Measurements from ENCODE around the gene LAMA5.

The LAMA5 gene

DNA sequence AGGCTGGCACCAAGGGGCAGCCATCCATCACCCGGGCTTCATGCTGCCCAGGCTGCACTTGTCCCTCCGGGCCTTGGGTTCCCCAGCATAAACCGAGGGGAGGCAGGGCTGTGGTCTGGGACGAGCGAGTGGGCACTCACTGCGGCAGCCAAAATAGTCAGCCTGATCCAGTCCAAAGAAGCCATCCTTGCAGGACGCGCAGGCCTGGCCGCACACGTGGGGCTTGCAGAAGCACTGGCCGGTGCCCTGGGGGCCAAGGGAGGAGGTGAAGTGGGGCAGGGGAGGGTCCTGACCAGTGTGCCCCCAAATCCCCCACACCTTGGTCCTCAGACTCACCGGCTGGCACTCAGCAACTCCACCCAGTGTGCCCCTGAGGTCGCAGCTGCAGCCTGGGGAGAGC lies 32.2 kb downstream of the LAMA5 start:
- Mint-ChIP-seq H3K9me3 (no peaks in the 10 kb centered on the region), H3K4me1 (ENCODE audit: low read depth) (no peaks in the 10 kb centered on the region), H3K27ac (no peak overlapping the region), H3K4me3 (no peak overlapping the region), H3K27me3 (ENCODE audit: low read depth) (no peaks in the 10 kb centered on the region), H3K36me3 (ENCODE audit: low read depth) (no peaks in the 10 kb centered on the region)
- no peak for DNase-seq (ENCODE audit: low spot score)

DNA sequence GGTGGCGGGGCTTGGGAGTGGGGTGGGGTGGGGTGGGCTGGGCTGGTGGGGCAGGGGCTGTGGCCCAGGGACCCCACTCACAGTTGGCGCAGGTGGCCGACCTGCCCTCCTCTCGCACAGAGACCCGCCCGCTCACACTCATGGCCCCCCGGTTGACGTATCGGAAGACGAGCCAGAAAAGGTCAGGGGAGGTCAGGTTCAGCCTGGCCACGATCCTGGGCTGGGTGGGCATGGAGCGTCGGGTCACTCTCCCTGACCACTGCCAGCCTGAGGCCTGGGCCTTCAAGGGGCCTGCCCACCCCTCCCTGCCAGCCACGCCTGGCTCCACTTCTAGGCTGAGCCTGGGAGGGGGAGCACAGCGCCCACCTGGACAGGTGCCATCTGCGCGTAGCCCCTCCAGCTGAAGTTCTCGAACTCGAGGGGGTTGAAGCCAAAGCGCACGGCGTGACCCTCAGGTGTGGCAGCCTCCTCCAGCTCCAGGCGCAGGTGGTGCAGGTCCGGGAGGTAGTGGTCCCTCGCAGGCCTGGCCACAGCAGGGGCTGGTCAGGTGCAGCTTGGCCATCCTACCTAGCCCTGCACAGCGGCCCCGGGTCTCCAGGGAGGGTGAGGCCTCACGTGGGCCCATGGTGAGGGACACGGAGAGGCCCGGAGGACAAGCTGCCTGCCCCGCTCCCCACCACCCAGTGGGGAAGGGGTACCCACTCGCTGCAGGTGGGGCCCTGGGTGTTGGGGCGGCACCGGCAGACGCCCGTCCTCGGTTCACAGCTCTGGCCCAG lies 33.1 kb downstream of the LAMA5 start:
- H3K4me1 Mint-ChIP-seq (ENCODE audit: low read depth), result no peaks in the 10 kb centered on the region
- H3K9me3 Mint-ChIP-seq, result no peaks in the 10 kb centered on the region
- H3K27ac Mint-ChIP-seq, result no peak overlapping the region
- H3K27me3 Mint-ChIP-seq (ENCODE audit: low read depth), result no peaks in the 10 kb centered on the region
- no peak overlapping the region for H3K4me3 Mint-ChIP-seq
- H3K36me3 Mint-ChIP-seq (ENCODE audit: low read depth), result no peaks in the 10 kb centered on the region
- DNase-seq (ENCODE audit: low spot score), result no peak

DNA sequence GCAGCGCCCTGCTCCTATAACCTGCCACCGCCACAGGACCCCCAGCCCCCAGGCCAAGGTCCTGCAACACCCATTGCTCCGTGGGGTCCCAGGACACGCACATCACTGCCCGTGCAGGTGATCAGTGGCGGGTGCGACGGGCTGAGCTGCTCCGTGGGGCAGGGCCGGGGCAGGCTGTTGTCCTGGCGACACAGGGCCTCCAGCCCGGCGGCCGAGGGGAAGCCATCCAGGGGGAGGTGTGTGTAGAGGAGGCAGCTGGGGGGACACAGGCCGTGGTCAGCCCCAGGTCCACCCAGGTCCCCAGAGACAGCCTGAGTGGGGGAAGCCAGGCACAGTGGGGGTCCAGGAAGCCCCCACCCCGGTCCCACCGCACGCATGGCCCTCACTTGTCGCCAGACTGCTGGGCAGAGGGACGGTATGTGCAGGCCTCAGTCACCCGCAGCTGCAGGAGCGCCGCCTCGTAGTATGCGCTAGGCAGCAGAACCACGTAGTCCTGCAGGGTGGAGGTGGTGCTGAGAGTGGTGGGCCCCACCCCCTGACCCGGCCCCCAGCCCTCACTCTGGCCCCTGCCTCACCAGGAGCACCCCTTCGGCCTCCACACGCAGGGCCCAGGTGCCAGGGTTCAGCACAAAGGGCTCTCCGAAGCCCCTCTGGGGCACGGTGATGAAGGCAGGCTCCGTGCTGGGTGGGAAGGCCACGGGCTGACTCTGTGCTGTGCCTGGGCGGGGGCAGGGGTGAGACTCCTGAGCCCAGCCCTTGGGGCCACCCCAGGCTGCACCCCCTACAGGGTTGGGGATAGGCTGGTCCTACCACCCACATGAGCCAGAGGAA lies 33.9 kb downstream of the LAMA5 start:
- H3K9me3 Mint-ChIP-seq, result no peaks in the 10 kb centered on the region

DNA sequence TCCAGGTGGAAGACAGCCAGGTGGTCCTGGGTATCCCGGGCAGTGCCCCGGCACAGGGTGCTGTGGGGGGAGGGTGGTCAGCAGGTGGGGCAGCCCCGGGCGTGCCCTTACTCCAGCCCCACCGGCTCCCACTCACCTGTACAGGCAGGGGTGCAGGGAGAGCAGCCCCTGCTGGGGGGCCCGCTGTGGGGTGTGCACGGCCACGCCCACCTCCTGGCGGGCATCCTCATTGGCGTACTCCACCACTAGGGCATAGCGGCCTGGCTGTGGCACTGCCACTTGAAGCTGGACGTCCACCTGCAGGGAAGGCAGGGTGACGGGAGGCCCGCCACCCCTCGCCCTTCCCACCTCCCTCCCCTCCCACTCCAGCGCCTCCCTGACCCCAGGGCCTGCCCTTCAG lies 34.7 kb downstream of the LAMA5 start:
- Mint-ChIP-seq H3K4me1 (ENCODE audit: low read depth) (no peaks in the 10 kb centered on the region), H3K27ac (no peak overlapping the region), H3K27me3 (ENCODE audit: low read depth) (no peaks in the 10 kb centered on the region), H3K4me3 (no peak overlapping the region), H3K9me3 (no peaks in the 10 kb centered on the region), H3K36me3 (ENCODE audit: low read depth) (no peaks in the 10 kb centered on the region)
- DNase-seq (ENCODE audit: low spot score), result no peak

More for the DNA sequence above, 33.9 kb downstream of the LAMA5 start:
- Mint-ChIP-seq H3K4me3 (no peak overlapping the region), H3K36me3 (ENCODE audit: low read depth) (no peaks in the 10 kb centered on the region), H3K27ac (no peak overlapping the region), H3K27me3 (ENCODE audit: low read depth) (no peaks in the 10 kb centered on the region), H3K4me1 (ENCODE audit: low read depth) (no peaks in the 10 kb centered on the region)
- DNase-seq (ENCODE audit: low spot score), result no peak

DNA sequence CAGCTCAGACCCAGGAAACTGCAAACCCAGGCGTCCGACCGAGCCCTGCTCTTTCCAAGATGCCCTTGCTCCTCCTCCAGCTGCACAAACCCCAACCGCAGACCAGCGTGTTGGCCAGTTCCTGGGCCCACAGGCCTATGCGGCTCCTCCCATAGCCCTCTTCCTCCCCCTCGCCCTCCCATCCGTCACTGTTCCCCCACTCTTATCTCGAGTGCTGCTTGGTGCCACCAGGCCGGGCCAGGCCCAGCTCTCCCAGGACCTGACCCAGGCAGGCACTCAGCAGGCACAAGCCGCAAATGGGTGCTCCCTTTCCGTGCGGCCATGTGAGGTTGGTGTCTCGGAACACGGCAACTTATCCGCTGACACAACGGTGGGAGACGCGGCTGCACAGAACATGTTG lies 35.8 kb downstream of the LAMA5 start:
- Mint-ChIP-seq H3K27ac (no peak overlapping the region), H3K27me3 (ENCODE audit: low read depth) (no peaks in the 10 kb centered on the region), H3K9me3 (no peaks in the 10 kb centered on the region), H3K4me3 (no peak overlapping the region), H3K36me3 (ENCODE audit: low read depth) (no peaks in the 10 kb centered on the region), H3K4me1 (ENCODE audit: low read depth) (no peaks in the 10 kb centered on the region)
- no peak for DNase-seq (ENCODE audit: low spot score)

DNA sequence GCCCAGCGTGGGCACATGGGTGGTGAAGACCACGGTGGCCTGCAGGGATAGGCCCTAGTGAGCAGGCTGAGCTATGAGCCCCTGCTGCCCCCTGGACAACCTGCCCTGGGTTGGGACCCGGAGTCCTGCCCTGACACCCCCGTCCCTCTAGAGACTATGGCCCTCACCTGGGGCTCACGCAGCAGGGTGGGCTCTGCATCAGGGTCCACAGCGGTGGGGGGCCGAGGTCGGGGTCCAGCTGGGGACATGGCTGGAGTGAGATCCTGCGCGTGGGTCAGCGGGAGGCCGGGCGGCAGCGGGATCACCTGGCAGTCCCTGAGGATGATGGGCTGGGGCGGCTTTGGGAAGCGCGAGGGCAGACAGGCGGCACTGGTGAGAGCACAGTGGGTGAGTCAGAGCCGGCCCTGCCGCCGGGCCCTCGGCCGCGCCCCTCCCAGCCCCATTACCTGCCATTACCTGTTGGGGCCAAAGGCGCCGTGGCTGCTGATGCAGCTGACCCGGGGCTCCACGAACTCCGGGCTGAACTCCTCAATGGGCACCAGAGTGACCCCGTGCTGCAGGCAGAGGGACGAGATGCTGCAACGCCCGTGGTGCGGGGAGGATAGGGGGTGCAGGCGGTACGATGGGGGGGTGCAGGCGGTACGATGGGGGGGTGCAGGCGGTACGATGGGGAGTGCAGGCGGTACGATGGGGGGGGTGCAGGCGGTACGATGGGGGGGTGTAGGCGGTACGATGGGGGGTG lies 36.4 kb downstream of the LAMA5 start:
- Mint-ChIP-seq H3K27me3 (ENCODE audit: low read depth) (no peaks in the 10 kb centered on the region), H3K36me3 (ENCODE audit: low read depth) (no peaks in the 10 kb centered on the region), H3K4me3 (no peak overlapping the region), H3K9me3 (no peaks in the 10 kb centered on the region), H3K27ac (no peak overlapping the region), H3K4me1 (ENCODE audit: low read depth) (no peaks in the 10 kb centered on the region)
- DNase-seq (ENCODE audit: low spot score), result no peak

DNA sequence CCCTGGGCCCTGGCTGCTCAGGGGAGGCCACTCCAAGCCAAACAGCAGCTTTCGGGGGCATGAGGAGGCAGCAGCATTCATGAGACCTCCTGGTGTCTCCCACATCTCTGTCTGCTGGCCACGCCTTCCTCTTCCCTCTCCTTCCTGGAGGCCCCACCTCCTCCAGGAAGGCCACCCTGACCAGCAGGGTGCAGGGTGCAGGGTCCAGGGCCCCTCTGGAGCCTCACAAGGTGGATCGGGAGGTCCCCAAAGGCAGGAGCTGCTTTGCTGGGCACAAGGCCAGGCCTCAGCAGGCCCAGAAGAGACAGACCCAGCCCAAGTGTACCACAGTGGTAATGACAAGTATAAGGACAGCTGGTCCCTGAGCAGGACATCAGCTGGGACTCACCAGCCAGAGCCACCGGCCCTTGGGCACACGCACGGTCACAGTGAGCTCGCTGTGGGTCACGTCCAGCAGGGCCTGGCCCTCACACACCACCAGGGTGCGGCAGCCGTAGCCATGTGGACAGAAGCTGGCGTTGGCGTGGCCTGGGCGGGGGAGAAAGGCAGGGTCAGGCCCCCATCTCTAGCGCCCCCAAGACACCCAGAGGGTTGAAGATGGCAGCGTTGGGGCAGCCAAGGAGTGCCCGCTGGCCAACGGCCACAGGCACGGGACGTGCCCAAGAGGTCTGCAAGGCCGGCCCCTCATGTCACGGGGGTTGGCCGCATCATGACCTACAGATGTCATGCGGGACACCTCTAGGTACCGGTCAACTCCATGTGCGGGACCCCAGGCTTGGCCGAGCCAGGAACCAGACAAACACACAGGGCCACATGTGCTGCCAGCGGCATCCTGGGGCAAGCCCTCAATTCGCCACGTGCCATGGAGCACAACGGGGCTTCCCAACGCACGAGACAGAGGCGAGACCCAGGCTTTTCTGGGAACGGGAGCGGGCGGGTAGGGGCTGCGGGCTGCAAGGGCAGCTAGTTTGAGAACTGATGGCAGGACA lies 37.4 kb downstream of the LAMA5 start:
- Mint-ChIP-seq H3K9me3 (no peaks in the 10 kb centered on the region), H3K4me3 (no peak overlapping the region), H3K27ac (no peak overlapping the region), H3K4me1 (ENCODE audit: low read depth) (no peaks in the 10 kb centered on the region), H3K27me3 (ENCODE audit: low read depth) (no peaks in the 10 kb centered on the region), H3K36me3 (ENCODE audit: low read depth) (no peaks in the 10 kb centered on the region)
- no peak for DNase-seq (ENCODE audit: low spot score)

DNA sequence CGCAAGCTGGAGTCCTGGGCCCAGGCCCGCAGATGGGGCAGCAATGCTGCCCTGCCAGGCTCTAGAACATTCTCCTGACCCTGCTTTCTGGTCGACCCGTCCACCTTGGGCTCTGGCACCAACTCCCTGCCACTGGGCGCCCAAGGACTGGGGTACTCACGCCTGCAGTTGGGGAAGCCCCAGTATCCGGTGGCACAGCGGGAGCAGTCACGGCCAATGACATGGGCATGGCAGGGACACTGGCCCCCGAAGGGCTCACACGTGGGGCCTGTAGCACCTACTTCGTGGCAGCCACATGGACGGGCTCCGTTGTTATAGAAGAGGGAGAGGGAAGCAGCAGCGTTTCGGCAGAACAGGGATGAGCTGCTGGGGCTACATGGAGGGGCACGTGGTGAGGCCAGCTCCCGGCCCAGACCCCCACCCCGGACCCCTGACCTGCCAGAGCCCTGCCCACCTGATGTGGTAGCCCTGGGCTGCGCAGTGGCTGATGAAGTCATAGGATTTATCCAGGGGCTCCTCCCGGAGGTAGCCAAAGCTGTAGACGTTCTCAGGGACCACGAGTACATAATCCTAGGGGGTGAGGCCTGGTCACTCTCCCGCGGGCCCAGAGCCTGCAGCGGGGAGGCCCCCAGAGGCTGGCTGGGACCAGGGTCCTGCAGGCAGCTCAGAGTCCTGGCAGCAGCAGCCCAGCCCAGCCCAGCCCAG lies 38.3 kb downstream of the LAMA5 start:
- H3K36me3 Mint-ChIP-seq (ENCODE audit: low read depth), result no peaks in the 10 kb centered on the region
- H3K9me3 Mint-ChIP-seq, result no peaks in the 10 kb centered on the region
- DNase-seq (ENCODE audit: low spot score), result no peak
- no peaks in the 10 kb centered on the region for H3K4me1 Mint-ChIP-seq (ENCODE audit: low read depth)
- no peak overlapping the region for H3K4me3 Mint-ChIP-seq
- H3K27ac Mint-ChIP-seq, result no peak overlapping the region
- no peaks in the 10 kb centered on the region for H3K27me3 Mint-ChIP-seq (ENCODE audit: low read depth)

DNA sequence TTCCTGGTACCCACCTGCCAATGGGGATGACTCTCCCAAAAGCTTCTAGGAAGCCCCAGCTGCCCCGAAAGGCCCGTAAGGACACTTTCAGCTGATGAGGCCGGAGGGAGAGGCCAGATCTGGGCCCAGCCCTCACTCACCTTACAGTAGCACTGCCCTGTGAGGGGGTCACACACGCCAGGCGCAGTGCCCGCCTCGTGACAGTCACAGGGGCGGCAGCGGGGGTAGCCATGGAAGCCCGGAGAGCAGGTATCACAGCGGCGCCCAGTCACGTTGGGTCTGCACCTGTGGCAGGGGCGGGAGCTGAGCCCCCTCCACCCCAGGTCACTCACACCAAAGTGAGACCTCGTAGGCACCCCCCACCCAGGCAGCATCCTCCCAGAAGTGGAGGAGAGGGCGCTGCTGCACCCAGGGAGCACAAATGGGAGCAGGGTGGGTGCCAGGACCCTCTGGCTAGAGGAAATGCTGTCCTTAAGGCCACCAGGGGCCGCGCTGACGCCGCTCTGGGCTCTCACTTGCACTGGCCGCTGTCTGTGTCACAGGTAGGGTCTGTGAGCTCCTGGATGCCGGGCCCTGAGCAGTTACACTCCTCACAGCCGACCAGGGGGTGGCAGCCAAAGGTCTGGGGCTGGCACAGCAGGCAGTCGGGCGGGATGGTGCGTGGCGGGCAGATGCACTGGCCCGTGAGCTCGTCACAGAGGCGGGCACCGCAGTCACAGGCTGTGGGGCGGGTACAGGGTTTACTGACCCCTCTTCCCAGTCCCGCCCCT lies 39.2 kb downstream of the LAMA5 start:
- H3K4me1 Mint-ChIP-seq (ENCODE audit: low read depth), result no peaks in the 10 kb centered on the region

DNA sequence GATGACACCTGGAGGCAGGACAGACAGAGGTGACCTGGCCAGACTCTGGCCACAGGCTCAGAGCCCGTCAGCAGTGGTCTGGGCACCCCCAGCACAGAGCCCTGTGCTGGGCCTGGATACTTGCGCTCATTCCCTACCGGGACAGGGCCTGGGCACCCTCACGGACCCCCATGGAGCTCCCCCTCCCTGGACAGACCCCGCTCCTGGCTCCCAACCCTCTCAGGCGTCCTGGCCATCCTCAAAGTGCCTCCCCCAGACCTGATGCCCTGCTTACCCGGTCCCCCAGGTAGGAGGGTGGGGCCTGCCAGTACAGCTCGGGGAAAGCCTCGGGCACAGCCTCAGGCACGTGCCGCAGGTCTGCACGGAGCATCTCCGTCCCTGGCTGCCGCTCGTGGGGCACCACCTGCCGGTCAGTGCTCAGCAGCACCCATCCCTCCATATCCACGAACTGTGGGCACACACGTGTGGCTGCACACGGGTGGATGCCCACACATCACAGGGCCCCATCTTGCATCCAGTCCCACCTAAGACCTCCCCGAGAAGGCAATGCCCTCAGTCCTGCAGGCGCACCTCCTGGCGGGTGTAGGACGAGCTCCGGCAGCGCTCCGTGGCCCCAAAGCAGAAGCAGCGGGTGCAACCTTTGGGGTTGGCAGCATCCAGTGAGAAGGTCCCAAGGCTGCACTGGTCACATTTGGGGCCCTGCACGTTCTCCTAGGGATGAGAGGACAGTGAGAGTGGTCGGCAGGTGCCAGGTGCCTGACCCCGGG lies 40.0 kb downstream of the LAMA5 start:
- Mint-ChIP-seq H3K4me1 (ENCODE audit: low read depth) (no peaks in the 10 kb centered on the region), H3K27ac (no peak overlapping the region), H3K36me3 (ENCODE audit: low read depth) (no peaks in the 10 kb centered on the region), H3K27me3 (ENCODE audit: low read depth) (no peaks in the 10 kb centered on the region), H3K9me3 (no peaks in the 10 kb centered on the region), H3K4me3 (no peak overlapping the region)
- no peak for DNase-seq (ENCODE audit: low spot score)

More for the DNA sequence above, 39.2 kb downstream of the LAMA5 start:
- no peak for DNase-seq (ENCODE audit: low spot score)
- no peaks in the 10 kb centered on the region for H3K9me3 Mint-ChIP-seq
- no peaks in the 10 kb centered on the region for H3K27me3 Mint-ChIP-seq (ENCODE audit: low read depth)
- no peak overlapping the region for H3K27ac Mint-ChIP-seq
- H3K4me3 Mint-ChIP-seq, result no peak overlapping the region
- no peaks in the 10 kb centered on the region for H3K36me3 Mint-ChIP-seq (ENCODE audit: low read depth)

DNA sequence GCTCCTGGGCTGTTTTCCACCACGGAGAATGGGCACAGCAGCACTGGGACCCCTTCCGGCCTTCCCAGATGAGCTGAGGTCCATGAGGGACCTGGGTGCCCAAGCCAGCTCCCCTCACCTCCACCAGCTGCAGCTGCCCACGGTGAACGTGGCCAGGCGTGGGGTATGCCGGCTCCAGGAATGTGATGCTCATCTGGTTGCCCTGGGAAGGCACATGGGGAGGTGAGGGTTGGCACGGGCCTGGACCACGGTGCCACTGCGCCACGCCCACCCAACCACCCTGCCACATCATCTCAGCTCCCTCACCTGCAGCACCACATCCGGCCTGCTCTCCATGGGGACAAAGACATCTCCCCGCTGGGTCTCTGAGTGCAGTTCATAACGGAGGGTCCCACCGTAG lies 40.6 kb downstream of the LAMA5 start:
- H3K27me3 Mint-ChIP-seq (ENCODE audit: low read depth), result no peaks in the 10 kb centered on the region
- H3K27ac Mint-ChIP-seq, result no peak overlapping the region
- DNase-seq (ENCODE audit: low spot score), result no peak
- H3K4me3 Mint-ChIP-seq, result no peak overlapping the region
- H3K4me1 Mint-ChIP-seq (ENCODE audit: low read depth), result no peaks in the 10 kb centered on the region
- no peaks in the 10 kb centered on the region for H3K9me3 Mint-ChIP-seq
- H3K36me3 Mint-ChIP-seq (ENCODE audit: low read depth), result no peaks in the 10 kb centered on the region

Measured in T-helper 2 cell treated with Interferon-gamma antibody and Interleukin-4, amounts not matched to agents 5 μg/mL and 100 μg/mL, for 36 hours (primary cell).